Astrocyte of the spinal cord (primary cell): ENCODE measurements around the gene TBCE.

Experiments used
- DNase-seq: peaks from one replicate; pipeline ENCODE4 v3.0.0; 2011; ENCODE audit warnings: low read depth, low spot score
- H3K4me3 ChIP-seq: 2 replicates; pipeline ENCODE4 v1.5.1; 2011; ENCODE audit warnings: low read depth, mild to moderate bottlenecking, low read length, moderate library complexity
- CTCF ChIP-seq: IDR thresholded peaks from 2 replicates; pipeline ENCODE4 v1.5.1; 2012; ENCODE audit warnings: low read depth, mild to moderate bottlenecking, low read length, inconsistent platforms
- in situ Hi-C: cut with HindIII; loops from 2 replicates; pipeline ENCODE4 v1.10.0; 2017; ENCODE audit warnings: low sequenced_read_pairs

Gene TBCE

DNA sequence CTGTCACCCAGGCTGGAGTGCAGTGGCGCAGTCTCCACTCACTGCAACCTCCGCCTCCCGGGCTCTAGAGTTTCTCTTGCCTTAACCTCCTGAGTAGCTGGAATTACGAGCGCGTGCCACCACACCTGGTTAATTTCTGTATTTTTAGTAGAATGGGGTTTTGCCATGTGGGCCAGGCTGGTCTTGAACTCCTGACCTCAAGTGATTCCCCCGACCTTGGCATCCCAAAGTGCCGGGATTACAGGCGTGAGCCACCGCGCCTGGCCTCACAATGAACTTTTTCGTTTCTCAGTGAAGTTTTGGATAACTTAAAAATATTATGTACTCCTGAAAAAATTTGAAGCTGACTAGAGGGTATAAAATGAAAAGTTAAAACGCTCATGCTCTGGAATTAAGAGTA, 59.5 kb downstream of the TBCE start:
- no peak overlapping the region for H3K4me3 ChIP-seq
- no peak for DNase-seq
- in situ Hi-C loops = no loop called here
- no peak for TF ChIP-seq CTCF

- no peak overlapping the region for H3K4me3 ChIP-seq
- in situ Hi-C loops = no loop called here
- no peak for DNase-seq
- no peak for TF ChIP-seq CTCF
Measured at GRCh38 chr1:235427447-235427846, 60.2 kb downstream of the TBCE start.

DNA sequence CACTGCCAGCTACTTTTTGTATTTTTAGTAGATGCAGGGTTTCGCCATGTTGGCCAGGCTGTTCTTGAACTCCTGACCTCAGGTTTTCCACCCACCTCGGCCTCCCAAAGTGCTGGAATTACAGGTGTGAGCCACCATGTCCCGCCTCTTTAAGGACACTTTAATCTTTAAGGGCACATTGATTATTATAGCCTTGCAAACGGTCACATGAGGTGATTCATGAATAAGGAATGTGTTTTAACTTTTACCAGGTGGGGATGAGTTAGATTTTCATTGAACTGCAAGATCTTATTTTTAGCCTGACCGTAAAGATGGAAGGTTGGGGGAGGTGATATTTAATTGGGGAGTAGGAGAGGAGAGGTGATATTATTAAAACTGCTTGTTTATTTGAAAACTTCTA, 61.9 kb downstream of the TBCE start:
- in situ Hi-C loops = no loop called here
- no peak for DNase-seq
- H3K4me3 ChIP-seq = no peak overlapping the region
- no peak for TF ChIP-seq CTCF

GRCh38 chr1:235430991-235431390, 63.8 kb downstream of the TBCE start:
- TF ChIP-seq CTCF = no peak
- no peak overlapping the region for H3K4me3 ChIP-seq
- peak; percentile 39 for DNase-seq
- in situ Hi-C loops = no loop called here

GRCh38 chr1:235434001-235434400, 66.8 kb downstream of the TBCE start:
- no peak for DNase-seq
- in situ Hi-C loops = no loop called here
- no peak overlapping the region for H3K4me3 ChIP-seq
- no peak for TF ChIP-seq CTCF

GRCh38 chr1:235441159-235441685, 74.0 kb downstream of the TBCE start:
- TF ChIP-seq CTCF = no peak
- H3K4me3 ChIP-seq = no peak overlapping the region
- no peak for DNase-seq
- in situ Hi-C loops = no loop called here
